Neural cell (in vitro differentiated cells): Measurements from ENCODE around the gene MINDY3. TPM values are rescaled to one million over a fixed set of nuclear protein-coding genes. Genes with fewer than 3 reads are reported as not detected.
"Not testable (repeated sequence)": the region's sequence is repeated elsewhere in the genome, so short reads cannot be mapped to it uniquely, and the experiment has no call there.

Source experiments
- H2AFZ ChIP-seq: fragments of 200-600, 300-800 bp; sonication (generic), shearing (Covaris generic); 2 replicates; pipeline ENCODE4 v1.6.0; 2014; ENCODE audit warnings: low read depth, mild to moderate bottlenecking, antibody characterized with exemption, low read length, moderate library complexity
- H3F3A ChIP-seq: fragments of 200-600 bp; shearing (Covaris generic); 2 replicates; pipeline ENCODE4 v1.6.1; 2016; ENCODE audit warnings: mild to moderate bottlenecking, moderate library complexity, mixed read lengths, antibody characterized with exemption, low read length; ENCODE audit not compliant: insufficient read depth, poor library complexity, severe bottlenecking
- H3K27ac ChIP-seq: fragments of 200-600, 300-800 bp; sonication (generic), shearing (Covaris generic); 2 replicates; pipeline ENCODE4 v1.5.1; 2014; ENCODE audit warnings: mild to moderate bottlenecking, low read length, moderate library complexity
- H3K27me3 ChIP-seq: fragments of 300-800, 200-600 bp; sonication (generic), shearing (Covaris generic); 2 replicates; pipeline ENCODE4 v1.6.0; 2014; ENCODE audit warnings: mild to moderate bottlenecking, low read depth, low read length, moderate library complexity; ENCODE audit not compliant: insufficient read depth
- H3K36me3 ChIP-seq: fragments of 300-800, 200-600 bp; sonication (generic), shearing (Covaris generic); 2 replicates; pipeline ENCODE4 v1.5.1; 2014; ENCODE audit warnings: mild to moderate bottlenecking, antibody characterized with exemption, low read length, moderate library complexity; ENCODE audit not compliant: insufficient read depth
- H3K4me2 ChIP-seq: fragments of 300-800, 200-600 bp; sonication (generic), shearing (Covaris generic); 2 replicates; pipeline ENCODE4 v1.6.0; 2014; ENCODE audit warnings: mild to moderate bottlenecking, low read length
- H3K4me3 ChIP-seq: fragments of 300-800, 200-600 bp; sonication (generic), shearing (Covaris generic); 2 replicates; pipeline ENCODE4 v1.5.1; 2014; ENCODE audit warnings: mild to moderate bottlenecking, low read length, moderate library complexity
- H3K79me2 ChIP-seq: fragments of 200-600 bp; shearing (Covaris generic); replicated peaks from 2 replicates; pipeline ENCODE4 v1.6.0; 2014; ENCODE audit warnings: mild to moderate bottlenecking, low read length, moderate library complexity; ENCODE audit not compliant: insufficient read depth
- H3K9ac ChIP-seq: fragments of 300-800, 200-600 bp; sonication (generic), shearing (Covaris generic); 2 replicates; pipeline ENCODE4 v1.6.1; 2016; ENCODE audit warnings: mild to moderate bottlenecking, low read length, mixed read lengths
- H3K9me2 ChIP-seq: fragments of 200-600 bp; shearing (Covaris generic); 2 replicates; pipeline ENCODE4 v1.6.1; 2016; ENCODE audit warnings: mild to moderate bottlenecking, low read length, mixed read lengths; ENCODE audit not compliant: insufficient read depth
- H3K9me3 ChIP-seq: fragments of 200-600, 300-800 bp; sonication (generic), shearing (Covaris generic); 2 replicates; pipeline ENCODE4 v1.6.1; 2016; ENCODE audit warnings: mild to moderate bottlenecking, mixed run types, low read length, moderate library complexity, mixed read lengths
- H4K20me1 ChIP-seq: fragments of 200-600 bp; shearing (Covaris generic); 2 replicates; pipeline ENCODE4 v1.6.1; 2016; ENCODE audit warnings: mild to moderate bottlenecking, mixed run types; ENCODE audit not compliant: insufficient read depth
- CTCF ChIP-seq: fragments of 450-650 bp; IDR thresholded peaks from 2 replicates; pipeline ENCODE4 v1.5.1; 2014; ENCODE audit warnings: antibody characterized with exemption, mild to moderate bottlenecking, moderate library complexity; ENCODE audit not compliant: poor library complexity, severe bottlenecking
- EP300 ChIP-seq: fragments of 450-650 bp; conservative IDR thresholded peaks from 2 replicates; pipeline ENCODE4 v1.6.1; 2014; ENCODE audit warnings: antibody characterized with exemption, mild to moderate bottlenecking, moderate library complexity; ENCODE audit not compliant: poor library complexity, severe bottlenecking
- EZH2 ChIP-seq: fragments of 200-600, 300-800 bp; shearing (Covaris generic), sonication (generic); IDR thresholded peaks from 2 replicates; pipeline ENCODE4 v1.6.1; 2014; ENCODE audit warnings: antibody characterized with exemption, low read length, borderline replicate concordance, mild to moderate bottlenecking; ENCODE audit not compliant: insufficient read depth, poor library complexity, severe bottlenecking
- MXI1 ChIP-seq: fragments of 450-650 bp; conservative IDR thresholded peaks from 2 replicates; pipeline ENCODE4 v1.6.1; 2014; ENCODE audit warnings: antibody characterized with exemption, mild to moderate bottlenecking; ENCODE audit not compliant: poor library complexity, severe bottlenecking
- POLR2AphosphoS5 ChIP-seq: IDR thresholded peaks from 2 replicates; pipeline ENCODE4 v1.6.1; 2012
- RAD21 ChIP-seq: fragments of 450-650 bp; conservative IDR thresholded peaks from 2 replicates; pipeline ENCODE4 v1.6.1; 2014; ENCODE audit warnings: antibody characterized with exemption, mild to moderate bottlenecking, moderate library complexity
- SMC3 ChIP-seq: fragments of 450-650 bp; conservative IDR thresholded peaks from 2 replicates; pipeline ENCODE4 v1.6.1; 2014; ENCODE audit warnings: antibody characterized with exemption, mild to moderate bottlenecking, moderate library complexity; ENCODE audit not compliant: poor library complexity
- polyA plus RNA-seq: library from polyadenylated mRNA; depleted of rRNA; stranded (reverse); fragments of >200 nt; gene quantifications from 2 replicates; pipeline ENCODE4 v1.2.3, GENCODE V29; 2014
- TF ChIP-seq, protein P1 (sequence below): IDR thresholded peaks from 2 replicates; pipeline ENCODE4 v1.6.1; 2012; ENCODE audit warnings: borderline replicate concordance

MINDY3 gene
- polyA plus RNA-seq, 1 donor from 2014 or later = 56.5 TPM

GRCh38 chr10:15876274-15876673, 16.0 kb upstream of the MINDY3 start:
- H3K27me3 ChIP-seq, H3K9me3 ChIP-seq, H3K4me3 ChIP-seq, H3F3A ChIP-seq, H3K79me2 ChIP-seq, H2AFZ ChIP-seq, H3K4me2 ChIP-seq, H3K36me3 ChIP-seq, H4K20me1 ChIP-seq, H3K27ac ChIP-seq, H3K9me2 ChIP-seq, H3K9ac ChIP-seq: not testable (repeated sequence)

DNA sequence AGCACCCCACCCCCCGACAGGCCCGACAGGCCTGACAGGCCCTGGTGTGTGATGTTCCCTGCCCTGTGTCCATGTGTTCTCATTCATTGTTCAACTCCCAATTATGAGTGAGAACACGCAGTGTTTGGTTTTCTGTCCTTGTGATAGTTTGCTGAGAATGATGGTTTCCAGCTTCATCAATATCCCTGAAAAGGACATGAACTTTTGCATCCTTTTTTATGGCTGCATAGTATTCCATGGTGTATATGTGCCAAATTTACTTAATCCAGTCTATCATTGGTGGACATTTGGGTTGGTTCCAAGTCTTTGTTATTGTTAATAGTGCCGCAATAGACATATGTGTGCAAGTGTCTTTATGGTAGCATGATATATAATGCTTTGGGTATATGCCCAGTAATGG, 12.3 kb upstream of the MINDY3 start:
- not testable (repeated sequence) for H3K27ac ChIP-seq, H3K4me3 ChIP-seq, H3F3A ChIP-seq, H3K36me3 ChIP-seq, H4K20me1 ChIP-seq, H3K9ac ChIP-seq, H2AFZ ChIP-seq, H3K9me3 ChIP-seq, H3K9me2 ChIP-seq, H3K79me2 ChIP-seq, H3K4me2 ChIP-seq
- peaks cover 10% of the 10 kb centered on the region for H3K27me3 ChIP-seq

- Histone ChIP-seq H3K27me3 (peaks cover 18% of the 10 kb centered on the region), H3K9me2 (no peaks in the 10 kb centered on the region), H3K79me2 (no peaks in the 10 kb centered on the region), H3K4me3 (no peak overlapping the region), H4K20me1 (no peaks in the 10 kb centered on the region), H3K27ac (no peak overlapping the region), H2AFZ (no peak overlapping the region), H3K9ac (no peak overlapping the region), H3K9me3 (no peaks in the 10 kb centered on the region), H3K4me2 (no peak overlapping the region), H3F3A (no peaks in the 10 kb centered on the region), H3K36me3 (no peaks in the 10 kb centered on the region)
- TF ChIP-seq POLR2AphosphoS5 = no peak
Measured at GRCh38 chr10:15871823-15872222, 11.5 kb upstream of the MINDY3 start.

GRCh38 chr10:15869935-15870334, 9.6 kb upstream of the MINDY3 start:
- no peaks in the 10 kb centered on the region for H4K20me1 ChIP-seq
- no peaks in the 10 kb centered on the region for H3K9me2 ChIP-seq
- no peak overlapping the region for H2AFZ ChIP-seq
- no peaks in the 10 kb centered on the region for H3F3A ChIP-seq
- no peaks in the 10 kb centered on the region for H3K9me3 ChIP-seq
- no peak overlapping the region for H3K9ac ChIP-seq
- no peak overlapping the region for H3K4me3 ChIP-seq
- H3K4me2 ChIP-seq = no peak overlapping the region
- no peaks in the 10 kb centered on the region for H3K36me3 ChIP-seq
- TF ChIP-seq, protein P1, sequence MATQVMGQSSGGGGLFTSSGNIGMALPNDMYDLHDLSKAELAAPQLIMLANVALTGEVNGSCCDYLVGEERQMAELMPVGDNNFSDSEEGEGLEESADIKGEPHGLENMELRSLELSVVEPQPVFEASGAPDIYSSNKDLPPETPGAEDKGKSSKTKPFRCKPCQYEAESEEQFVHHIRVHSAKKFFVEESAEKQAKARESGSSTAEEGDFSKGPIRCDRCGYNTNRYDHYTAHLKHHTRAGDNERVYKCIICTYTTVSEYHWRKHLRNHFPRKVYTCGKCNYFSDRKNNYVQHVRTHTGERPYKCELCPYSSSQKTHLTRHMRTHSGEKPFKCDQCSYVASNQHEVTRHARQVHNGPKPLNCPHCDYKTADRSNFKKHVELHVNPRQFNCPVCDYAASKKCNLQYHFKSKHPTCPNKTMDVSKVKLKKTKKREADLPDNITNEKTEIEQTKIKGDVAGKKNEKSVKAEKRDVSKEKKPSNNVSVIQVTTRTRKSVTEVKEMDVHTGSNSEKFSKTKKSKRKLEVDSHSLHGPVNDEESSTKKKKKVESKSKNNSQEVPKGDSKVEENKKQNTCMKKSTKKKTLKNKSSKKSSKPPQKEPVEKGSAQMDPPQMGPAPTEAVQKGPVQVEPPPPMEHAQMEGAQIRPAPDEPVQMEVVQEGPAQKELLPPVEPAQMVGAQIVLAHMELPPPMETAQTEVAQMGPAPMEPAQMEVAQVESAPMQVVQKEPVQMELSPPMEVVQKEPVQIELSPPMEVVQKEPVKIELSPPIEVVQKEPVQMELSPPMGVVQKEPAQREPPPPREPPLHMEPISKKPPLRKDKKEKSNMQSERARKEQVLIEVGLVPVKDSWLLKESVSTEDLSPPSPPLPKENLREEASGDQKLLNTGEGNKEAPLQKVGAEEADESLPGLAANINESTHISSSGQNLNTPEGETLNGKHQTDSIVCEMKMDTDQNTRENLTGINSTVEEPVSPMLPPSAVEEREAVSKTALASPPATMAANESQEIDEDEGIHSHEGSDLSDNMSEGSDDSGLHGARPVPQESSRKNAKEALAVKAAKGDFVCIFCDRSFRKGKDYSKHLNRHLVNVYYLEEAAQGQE = no peak
- TF ChIP-seq CTCF = no peak
- no peak for TF ChIP-seq EZH2
- no peak for TF ChIP-seq RAD21
- no peak for TF ChIP-seq MXI1
- TF ChIP-seq EP300 = no peak
- no peak for TF ChIP-seq SMC3
- TF ChIP-seq POLR2AphosphoS5 = no peak
- no peaks in the 10 kb centered on the region for H3K79me2 ChIP-seq
- H3K27me3 ChIP-seq = peaks cover 35% of the 10 kb centered on the region
- no peak overlapping the region for H3K27ac ChIP-seq
